K562 (cell line): ENCODE results near the gene SLC26A5. TPM values are rescaled to one million over a fixed set of nuclear protein-coding genes. Genes with fewer than 3 reads are reported as not detected.

ENCODE experiments used
- ATF4 ChIP-seq: fragments of 450-650 bp; formaldehyde crosslinking; IDR thresholded peaks from 2 replicates; pipeline ENCODE4 v1.4.0; 2022; ENCODE audit warnings: mild to moderate bottlenecking, moderate library complexity
- C11orf30 ChIP-seq: fragments of 450-650 bp; IDR thresholded peaks from 2 replicates; pipeline ENCODE4 v1.6.1; 2016; ENCODE audit warnings: low read depth, mild to moderate bottlenecking
- CREB3L1 ChIP-seq: fragments of 450-650 bp; IDR thresholded peaks from 2 replicates; pipeline ENCODE4 v1.6.1; 2014; ENCODE audit warnings: low read depth, mild to moderate bottlenecking, moderate library complexity, borderline replicate concordance
- HOXB6 ChIP-seq: fragments of 250-450 bp; sonication (Bioruptor Pico); IDR thresholded peaks from 2 replicates; pipeline ENCODE4 v1.5.1; 2022; ENCODE audit warnings: mild to moderate bottlenecking, borderline replicate concordance
- NCOA6 ChIP-seq: fragments of 450-650 bp; IDR thresholded peaks from 2 replicates; pipeline ENCODE4 v1.6.1; 2017; ENCODE audit warnings: mild to moderate bottlenecking
- PRDM10 ChIP-seq: fragments of 450-650 bp; IDR thresholded peaks from 2 replicates; pipeline ENCODE4 v1.6.1; 2018; ENCODE audit not compliant: partially characterized antibody
- SAFB ChIP-seq: fragments of 200-400 bp; formaldehyde crosslinking; IDR thresholded peaks from 2 replicates; pipeline ENCODE4 v1.6.1; 2017; ENCODE audit warnings: low read depth, low read length, borderline replicate concordance
- THRA ChIP-seq: fragments of 450-650 bp; IDR thresholded peaks from 2 replicates; pipeline ENCODE4 v1.6.1; 2017; ENCODE audit warnings: mild to moderate bottlenecking, moderate library complexity
- ZBTB40 ChIP-seq, 2 experiments: fragments of 450-650 bp in 1 of 2; sonication (generic) in 1 of 2; formaldehyde crosslinking in 1 of 2; IDR thresholded peaks; 2 replicates each; pipeline versions ENCODE4 v1.7.1 to v1.9.0; 2016 to 2022; ENCODE audit warnings: inconsistent platforms in 1 of 2, mild to moderate bottlenecking in 1 of 2, missing genetic modification reagents in 1 of 2
- polyA plus RNA-seq, 8 experiments: library from polyadenylated mRNA; depleted of rRNA in 4 of 8; stranded (reverse) in 5 of 8; unstranded in 3 of 8; fragments of >200 nt; fragmentation: Nextera tagmentation in 2 of 8; fragmentation: Illumina TruSeq in 1 of 8; extraction: Ambion mirVana in 2 of 8; extraction: Trizol in 1 of 8; gene quantifications; 2 replicates each; pipeline versions ENCODE4 v1.2.1 to v1.2.3, GENCODE V29; 2011 to 2014; ENCODE audit warnings: inconsistent platforms in 1 of 8, missing spikeins in 1 of 8
- total RNA-seq, 7 experiments: library from RNA; depleted of rRNA in 6 of 7; stranded (reverse); fragments of >200 nt in 6 of 7; fragmentation: Illumina TruSeq in 2 of 7; extraction: Trizol in 2 of 7; gene quantifications; 2 replicates each; pipeline versions ENCODE4 v1.2.1 to v1.2.3, GENCODE V29; 2011 to 2021; ENCODE audit warnings: low replicate concordance in 1 of 7

Gene SLC26A5
- total and polyA plus RNA-seq, 9 of the 15 experiments (the other 6 are each of a cell fraction or from before 2014, with no cell fraction given): not detected

GRCh38 chr7:103344453-103345149 is 101.4 kb downstream of the SLC26A5 start, which contains the start of gene DNAJC2 (continued):
- TF ChIP-seq NCOA6 (no peak), ATF4 (CRISPR knock-in tag) (no peak), SAFB (no peak), CREB3L1 (peak; percentile 98), THRA (no peak), C11orf30 (peak; percentile 91), ZBTB40 (IDR thresholded peaks at IDR 0.05) (peak; percentile 97), ZBTB40 (CRISPR knock-in tag; IDR thresholded peaks at IDR 0.05) (no peak), PRDM10 (peak; percentile 71), HOXB6 (CRISPR knock-in tag) (no peak)
